Stimulated activated CD8-positive, alpha-beta memory T cell treated with anti-CD3 and anti-CD28 coated beads, Interleukin-2, amount 100 ng/mL, for 48 hours (primary cell): ENCODE data around the gene SLC38A8.

Experiments
- DNase-seq, 2 donors: peaks; one replicate each; pipeline ENCODE4 v3.0.0-alpha.2; 2020; ENCODE audit warnings: low read depth in 2 of 2

The SLC38A8 gene

GRCh38 chr16:84068783-84069462 is 26.3 kb upstream of the SLC38A8 start:
- no peak for DNase-seq

- DNase-seq, result no peak
Observed at GRCh38 chr16:84068041-84068440, 25.4 kb upstream of the SLC38A8 start.

GRCh38 chr16:84067640-84068039 is 25.0 kb upstream of the SLC38A8 start:
- DNase-seq, result no peak

DNA sequence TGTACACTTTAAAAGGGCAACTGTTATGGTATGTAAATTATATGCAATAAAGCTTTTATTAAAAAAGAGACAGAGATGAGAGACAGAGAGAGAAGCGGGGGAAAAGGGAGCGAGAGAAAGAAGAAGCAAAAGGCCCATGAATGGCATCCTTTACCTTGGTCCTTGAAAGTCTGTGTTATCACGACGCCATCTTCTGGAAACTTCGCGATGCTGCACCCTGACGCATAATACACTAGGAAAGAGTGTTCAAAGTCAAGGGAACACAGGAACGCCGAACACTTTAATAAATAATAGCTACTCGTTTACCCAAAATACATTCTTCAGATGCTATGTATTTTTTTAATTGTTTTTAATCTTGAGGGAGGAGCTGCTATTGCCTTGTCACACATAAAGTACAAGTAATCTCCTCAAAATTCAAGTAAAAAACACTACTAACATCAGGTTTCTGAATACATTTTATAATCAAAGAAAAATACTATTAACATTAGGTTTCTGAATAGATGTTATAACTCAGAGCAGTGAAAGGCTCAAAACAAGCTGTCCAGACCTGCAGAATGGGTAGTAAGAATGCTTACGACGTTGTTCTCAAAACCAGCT is 23.0 kb upstream of the SLC38A8 start:
- peak in 1 of 2 donors; percentile 15 for DNase-seq

- DNase-seq, result no peak
Observed at GRCh38 chr16:84063980-84064379, 21.4 kb upstream of the SLC38A8 start.

DNA sequence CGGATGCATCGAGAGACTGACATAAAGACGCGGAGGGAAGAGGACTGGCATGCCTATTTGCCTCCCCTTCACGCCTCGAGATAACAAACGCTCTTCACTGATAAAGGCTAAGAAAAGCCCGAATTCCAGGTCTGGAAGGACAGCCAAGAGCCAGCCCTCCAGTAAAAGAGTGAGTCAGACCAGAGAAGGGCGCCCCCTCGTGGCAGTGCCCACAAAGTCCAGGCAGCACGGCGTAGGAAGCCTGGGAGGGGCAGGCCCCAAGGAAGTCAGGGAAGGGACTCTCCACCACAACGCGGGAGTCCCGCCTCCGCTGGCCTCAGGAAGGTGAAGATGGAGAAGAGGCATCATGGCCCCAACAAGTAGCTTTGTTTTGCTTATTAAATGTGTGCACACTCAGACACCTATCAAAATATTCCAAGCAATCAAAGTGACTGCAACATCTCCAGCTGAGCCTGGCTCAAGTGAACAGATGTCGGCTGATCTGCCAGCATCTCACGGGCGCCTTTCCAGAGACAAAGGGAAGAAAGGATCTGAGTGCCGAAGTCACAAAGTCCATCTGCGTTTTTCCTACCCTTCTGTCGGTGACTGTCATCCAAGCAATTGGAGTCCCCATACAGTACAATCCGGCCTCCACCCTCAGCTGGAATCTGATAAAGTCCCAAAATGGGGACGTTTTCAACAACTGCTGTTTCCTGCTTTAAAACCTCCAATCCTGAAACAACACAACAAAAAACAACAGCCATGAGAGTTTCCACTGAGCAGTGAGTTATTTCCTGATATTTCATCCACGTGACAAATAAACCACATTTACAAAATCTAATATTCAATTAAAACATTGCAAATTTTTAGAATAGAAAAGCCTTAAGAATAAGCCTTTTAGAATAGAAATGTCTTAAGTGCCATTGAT is 20.4 kb upstream of the SLC38A8 start:
- peak; percentile 59 for DNase-seq

DNA sequence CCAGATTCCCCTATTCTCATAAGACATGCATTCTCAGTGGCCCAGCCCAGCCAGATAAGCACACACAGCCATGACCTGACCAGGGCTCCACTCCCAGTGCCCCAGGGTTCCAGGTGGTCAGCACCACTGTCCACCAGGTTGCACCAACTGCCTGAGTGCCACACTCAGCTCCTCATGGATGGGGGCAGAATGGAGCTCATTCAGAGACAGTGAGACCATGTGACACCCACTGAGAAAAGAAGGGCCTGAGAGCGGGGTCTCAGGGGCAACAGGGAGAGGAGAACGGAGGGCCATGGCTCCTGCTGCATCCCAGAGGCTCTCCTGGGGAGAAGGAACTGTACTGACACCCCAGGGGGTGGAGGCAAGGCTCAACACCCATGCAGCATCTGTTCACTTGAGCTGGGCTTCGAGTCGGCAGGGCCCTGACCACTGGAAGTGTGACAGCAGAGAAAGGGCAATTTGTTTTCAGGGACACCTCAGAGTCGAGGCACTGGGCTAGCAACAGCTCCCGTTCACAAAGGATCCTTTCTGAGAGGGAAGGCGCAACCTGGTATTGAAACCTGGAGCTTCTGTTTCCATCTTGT is 18.7 kb upstream of the SLC38A8 start:
- no peak for DNase-seq

GRCh38 chr16:84059946-84060901 is 17.6 kb upstream of the SLC38A8 start:
- no peak for DNase-seq

DNA sequence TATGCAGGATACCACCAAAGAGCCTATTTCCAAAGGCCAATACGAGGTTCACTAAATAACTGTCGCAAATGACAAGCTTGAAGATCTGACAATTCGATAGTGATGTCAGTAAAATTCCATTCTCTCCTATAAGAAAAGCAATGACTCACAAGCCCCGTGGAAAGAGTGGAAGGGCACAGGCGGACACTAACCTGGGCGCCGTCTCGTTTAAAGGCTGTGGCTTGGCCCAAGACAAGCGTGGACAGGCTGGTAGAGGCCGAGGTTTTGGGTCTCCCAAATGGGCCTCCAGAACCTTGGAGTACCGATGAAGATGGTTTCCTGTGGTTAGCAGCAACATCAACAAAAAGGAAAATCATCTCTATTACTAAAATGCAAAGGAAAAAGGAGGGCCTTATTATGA is 16.5 kb upstream of the SLC38A8 start:
- DNase-seq, result no peak

DNA sequence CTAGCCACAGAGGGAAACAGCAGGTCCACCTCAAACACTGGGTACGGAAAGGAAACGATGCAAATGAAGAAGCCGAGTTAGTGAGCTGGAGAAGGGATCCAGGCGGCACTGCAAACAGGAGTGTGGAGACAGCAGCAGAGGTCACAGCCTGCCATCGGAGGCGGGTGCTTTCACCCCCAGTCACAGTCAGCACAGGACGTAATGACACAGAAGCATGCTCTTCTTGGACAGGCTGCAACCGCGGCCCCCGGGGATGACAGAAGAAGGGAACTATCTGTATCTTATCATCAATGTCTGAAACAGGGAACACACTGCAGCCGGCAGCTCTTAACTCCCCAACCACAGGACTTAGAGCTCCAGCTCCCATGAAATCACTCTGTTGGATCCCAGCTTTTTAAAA is 16.1 kb upstream of the SLC38A8 start:
- no peak for DNase-seq

DNA sequence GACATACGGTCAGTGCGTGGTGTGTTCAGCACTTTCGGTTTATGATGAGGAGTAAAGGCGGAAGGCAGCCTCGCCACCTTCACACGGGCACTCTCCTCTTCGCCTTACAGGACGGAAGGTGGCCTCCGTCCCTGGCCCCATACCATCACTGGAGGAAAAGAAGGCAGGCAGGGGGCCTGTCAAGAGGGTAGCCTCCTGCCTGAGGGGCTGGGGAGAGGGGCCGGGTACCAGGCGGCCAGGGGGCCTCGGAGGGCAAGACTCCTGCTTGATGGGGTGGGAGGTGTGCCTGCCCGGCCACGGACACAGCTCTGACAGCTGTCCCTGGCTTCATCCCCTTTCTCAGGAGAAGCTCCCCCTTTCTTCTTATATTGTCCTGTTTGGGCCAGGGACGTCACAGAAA is 15.6 kb upstream of the SLC38A8 start:
- no peak for DNase-seq

GRCh38 chr16:84056933-84057332 is 14.3 kb upstream of the SLC38A8 start:
- no peak for DNase-seq

DNA sequence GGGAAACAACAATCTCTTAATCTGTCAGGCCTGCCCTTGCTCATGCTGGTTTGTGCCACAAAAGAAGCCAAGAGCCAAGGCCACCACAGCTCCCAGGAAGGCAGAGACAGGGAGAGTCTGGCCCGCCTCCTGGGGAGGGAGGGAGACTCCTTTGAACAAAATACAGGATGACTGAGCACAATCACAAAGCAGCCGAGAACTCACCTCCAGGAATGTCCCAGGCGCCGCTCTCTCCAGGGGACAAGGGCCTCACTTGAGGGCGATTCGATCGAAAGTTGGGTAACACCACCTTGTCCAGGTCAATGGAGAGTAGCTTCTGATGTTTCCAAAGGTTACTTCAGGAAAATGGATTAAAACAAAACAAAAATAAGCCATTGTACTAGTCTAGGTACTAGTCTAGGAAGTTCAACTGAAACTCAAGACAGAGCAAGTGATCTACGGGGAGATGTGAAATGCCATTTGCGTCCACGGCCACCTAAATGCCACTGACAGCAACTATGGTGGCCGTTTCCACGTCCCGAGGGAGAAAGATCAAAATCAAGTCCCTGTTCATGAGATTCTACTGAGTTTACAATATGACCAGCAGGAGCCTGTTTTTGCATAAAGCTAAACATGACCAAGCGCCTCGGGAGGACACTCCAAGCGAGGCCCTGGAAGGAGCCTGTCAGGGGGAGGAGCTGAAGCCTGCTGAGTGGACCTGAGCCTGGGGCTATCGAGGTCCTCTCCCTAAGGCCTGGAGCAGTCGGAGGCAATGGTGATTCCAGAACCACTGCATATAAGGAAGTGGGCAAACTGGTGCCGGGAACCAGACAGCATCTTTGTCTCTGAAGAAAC is 13.4 kb upstream of the SLC38A8 start:
- DNase-seq, result no peak

- DNase-seq, result no peak
Observed at GRCh38 chr16:84055366-84055765, 12.8 kb upstream of the SLC38A8 start.

DNA sequence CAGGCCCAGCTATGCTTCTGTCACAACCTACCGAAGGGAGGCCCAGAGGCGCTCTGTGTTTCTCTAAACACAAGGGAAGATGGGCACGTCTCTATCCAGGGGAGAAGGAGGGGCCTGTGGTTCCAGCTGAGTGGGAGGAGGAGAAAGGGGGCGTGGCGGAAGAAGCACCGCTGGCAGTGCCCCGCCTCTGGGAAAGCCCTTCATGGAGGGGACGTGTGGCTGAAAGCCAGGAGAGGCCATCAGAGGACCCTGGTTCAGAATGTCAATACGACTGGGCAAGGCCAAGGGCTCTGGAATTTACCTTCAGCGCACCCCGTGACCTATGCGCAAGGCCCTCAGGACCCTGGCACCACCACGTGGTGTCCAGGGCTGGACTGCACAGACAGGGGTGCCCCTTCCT is 12.3 kb upstream of the SLC38A8 start:
- DNase-seq, result no peak

GRCh38 chr16:84054271-84054670 is 11.7 kb upstream of the SLC38A8 start:
- no peak for DNase-seq

GRCh38 chr16:84053237-84053636 is 10.6 kb upstream of the SLC38A8 start:
- no peak for DNase-seq

DNA sequence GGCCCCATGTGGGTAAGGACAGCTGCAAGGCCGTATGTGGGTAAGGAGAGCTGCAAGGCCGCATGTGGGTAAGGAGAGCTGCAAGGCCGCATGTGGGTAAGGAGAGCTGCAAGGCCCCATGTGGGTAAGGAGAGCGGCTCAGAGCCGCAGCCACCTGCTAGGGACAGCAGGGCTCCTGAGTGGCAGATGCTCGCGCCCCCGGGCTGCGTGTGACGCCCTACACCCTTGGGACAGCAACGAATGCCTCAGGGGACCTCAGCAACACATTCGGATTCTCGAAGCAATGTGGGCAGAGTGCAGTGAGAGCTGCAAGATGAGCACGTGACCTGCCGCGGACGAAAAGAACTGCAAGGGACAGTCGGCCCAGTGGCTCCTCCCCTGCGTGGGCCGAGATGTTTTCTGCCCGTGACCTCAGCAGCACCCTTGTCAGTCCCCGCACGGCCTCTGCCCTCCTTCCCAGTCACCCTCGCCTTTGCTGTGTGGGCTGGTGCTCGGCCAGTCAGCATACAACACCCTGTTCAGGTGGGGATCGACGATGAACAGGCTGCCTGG is 9.6 kb upstream of the SLC38A8 start:
- DNase-seq, result no peak

- DNase-seq, result no peak
Observed at GRCh38 chr16:84050316-84050715, 7.7 kb upstream of the SLC38A8 start.
